GM12873 (cell line): Measurements from ENCODE around the gene CAMK1.

Experiments used
- TF ChIP-seq, protein P1 (sequence below): IDR thresholded peaks from 2 replicates; pipeline ENCODE4 v1.5.1; 2012; ENCODE audit warnings: low read depth, mild to moderate bottlenecking, moderate library complexity, low read length, control low read depth; ENCODE audit not compliant: insufficient read depth; ENCODE audit errors: missing control alignments

Gene CAMK1

DNA sequence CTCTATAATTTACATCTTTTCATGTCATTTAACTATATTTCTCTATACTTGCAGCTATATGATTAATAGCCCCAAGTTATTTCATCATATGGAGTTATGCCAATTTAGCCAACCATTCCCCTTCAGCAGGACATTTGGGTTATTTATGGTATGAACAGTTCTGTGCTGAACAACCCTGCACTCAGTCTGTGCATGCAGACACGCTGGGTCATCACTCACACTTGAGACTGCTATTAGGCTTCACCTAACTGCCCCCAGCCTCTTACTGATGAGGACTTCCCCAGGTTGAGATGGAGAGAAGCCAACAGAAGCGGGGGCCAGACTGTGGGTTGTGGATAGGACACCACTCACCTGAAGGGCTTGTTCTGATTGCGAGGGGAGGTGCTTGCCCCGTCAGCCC is 15.2 kb upstream of the CAMK1 start:
- TF ChIP-seq, protein P1, sequence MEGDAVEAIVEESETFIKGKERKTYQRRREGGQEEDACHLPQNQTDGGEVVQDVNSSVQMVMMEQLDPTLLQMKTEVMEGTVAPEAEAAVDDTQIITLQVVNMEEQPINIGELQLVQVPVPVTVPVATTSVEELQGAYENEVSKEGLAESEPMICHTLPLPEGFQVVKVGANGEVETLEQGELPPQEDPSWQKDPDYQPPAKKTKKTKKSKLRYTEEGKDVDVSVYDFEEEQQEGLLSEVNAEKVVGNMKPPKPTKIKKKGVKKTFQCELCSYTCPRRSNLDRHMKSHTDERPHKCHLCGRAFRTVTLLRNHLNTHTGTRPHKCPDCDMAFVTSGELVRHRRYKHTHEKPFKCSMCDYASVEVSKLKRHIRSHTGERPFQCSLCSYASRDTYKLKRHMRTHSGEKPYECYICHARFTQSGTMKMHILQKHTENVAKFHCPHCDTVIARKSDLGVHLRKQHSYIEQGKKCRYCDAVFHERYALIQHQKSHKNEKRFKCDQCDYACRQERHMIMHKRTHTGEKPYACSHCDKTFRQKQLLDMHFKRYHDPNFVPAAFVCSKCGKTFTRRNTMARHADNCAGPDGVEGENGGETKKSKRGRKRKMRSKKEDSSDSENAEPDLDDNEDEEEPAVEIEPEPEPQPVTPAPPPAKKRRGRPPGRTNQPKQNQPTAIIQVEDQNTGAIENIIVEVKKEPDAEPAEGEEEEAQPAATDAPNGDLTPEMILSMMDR: no peak

DNA sequence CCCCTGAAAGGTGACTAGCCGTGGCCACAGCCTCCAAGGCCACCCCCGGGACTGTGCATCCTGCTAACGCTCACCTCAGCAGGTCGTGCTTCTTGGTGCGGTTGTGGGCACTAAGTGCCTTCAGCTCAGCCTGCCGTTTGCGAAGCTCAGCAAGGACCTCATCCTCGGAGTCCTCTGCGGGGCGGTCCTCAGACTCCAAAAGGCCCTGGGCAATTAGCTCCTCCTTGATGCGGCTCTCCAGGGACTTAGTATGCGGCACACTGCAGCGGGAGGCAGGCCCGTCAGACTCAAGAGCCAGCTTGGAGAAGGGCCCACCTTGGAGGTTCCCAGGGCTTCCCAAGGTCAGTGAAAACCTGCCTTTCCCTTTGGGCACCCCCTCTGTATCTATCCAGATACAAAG is 14.2 kb upstream of the CAMK1 start:
- TF ChIP-seq, protein P1: no peak

DNA sequence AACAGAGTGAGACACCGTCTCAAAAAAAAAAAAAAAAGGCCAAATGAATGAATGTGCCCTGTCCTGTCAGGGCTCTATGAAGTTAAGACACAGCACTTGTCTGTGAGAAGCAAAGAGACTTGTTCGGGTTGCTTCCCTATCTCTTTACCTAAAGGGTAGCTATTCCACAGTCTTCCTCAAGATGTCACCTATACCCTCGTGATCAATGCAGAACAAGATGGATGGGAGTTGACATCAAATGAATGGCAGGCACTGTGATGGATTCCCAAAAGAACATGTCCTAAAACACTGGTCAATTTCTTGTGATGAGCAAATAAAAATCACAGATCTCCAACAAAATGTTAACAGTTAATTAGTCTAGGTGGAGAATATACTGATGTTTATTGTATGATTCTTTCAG is 13.0 kb upstream of the CAMK1 start:
- TF ChIP-seq, protein P1: peak; percentile 33

DNA sequence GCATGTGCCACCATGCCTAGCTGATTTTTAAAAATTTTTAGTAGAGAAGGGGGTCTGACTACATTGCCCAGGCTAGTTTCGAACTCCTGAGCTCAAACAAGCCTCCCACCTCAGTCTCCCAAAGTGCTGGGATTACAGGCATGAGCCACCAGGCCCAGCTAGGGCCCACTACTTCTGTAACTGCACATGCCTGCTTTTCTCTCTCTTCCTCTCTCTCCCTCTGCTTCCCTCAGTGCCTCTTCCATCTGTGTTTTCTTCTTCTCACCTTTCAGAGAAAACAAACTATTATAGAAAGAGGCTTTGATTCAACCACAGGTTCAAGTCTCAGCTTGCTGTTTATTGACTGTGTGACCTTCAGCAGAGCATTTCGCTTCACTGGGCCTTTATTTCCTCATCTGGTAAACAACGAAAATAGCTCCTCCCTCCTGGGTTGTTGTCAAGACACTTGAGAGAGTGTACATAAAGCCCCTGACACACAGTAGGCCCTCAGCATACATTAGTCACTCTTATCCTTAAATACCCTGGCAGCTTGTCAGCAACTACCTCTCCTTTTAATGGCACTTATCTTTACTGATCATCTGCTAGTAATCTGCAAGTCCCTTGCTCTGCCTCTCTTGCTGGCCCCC is 12.3 kb upstream of the CAMK1 start:
- TF ChIP-seq, protein P1: no peak

DNA sequence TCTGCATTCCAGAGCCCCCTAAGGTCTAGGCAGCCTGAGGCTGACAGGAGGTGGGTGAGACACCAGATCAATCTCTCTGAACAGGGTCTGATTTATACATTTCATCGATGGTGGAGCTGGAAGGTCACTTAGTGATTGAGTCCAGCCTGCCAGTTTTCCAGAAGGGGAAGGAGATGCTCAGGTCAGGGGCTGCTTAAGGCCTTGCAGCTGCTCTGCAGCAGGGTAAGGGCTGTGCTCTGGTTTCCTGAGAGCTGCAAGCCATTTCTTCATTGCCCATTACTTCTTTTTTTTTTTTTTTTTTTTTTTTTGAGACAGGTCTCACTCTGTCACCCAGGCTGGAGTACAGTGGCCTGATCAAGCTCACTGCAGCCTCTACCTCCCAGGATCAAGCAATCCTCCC is 11.8 kb upstream of the CAMK1 start:
- TF ChIP-seq, protein P1: no peak

DNA sequence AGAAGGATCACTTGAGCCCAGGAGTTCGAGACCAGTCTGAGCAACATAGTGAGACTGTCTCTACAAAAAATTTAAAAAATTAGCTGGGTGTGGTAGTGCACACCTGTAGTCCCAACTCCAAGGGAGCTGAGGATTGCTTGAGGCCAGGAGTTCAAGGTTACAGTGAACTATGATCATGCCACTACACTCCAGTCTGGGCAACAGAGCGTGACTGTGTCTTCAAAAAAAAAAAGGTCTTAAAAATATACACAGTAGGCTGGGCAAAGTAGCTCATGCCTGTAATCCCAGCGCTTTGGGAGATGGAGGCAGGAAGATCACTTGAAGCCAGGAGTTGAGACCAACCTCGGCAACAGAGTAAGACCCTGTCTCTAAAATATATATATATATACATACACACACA is 11.2 kb upstream of the CAMK1 start:
- TF ChIP-seq, protein P1: no peak

DNA sequence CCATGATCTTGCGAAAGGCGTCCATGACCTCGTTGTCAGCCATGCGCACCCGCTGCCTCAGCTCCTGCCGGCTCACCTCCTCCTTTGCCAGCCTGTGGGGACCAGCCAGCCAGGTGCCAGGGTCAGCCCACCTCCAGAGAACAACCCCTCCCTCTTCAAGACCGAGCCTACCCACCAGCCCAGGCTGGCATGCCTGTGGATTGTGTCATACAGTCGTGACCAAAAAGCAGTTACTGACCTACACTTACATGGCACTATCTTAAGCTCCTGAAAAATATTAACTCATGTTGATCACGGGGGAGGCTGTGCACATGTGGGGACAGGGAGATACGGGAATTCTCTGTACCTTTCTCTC is 10.7 kb upstream of the CAMK1 start:
- TF ChIP-seq, protein P1: no peak
